Activated CD4-positive, alpha-beta T cell treated with anti-CD3 and anti-CD28 coated beads, Interleukin-10, Interleukin-2, amounts not matched to agents 100 ng/mL and 50 ng/mL, durations not matched to agents 16 hours and 8 hours (primary cell): ENCODE results near the gene IQCF6.
"Not testable (repeated sequence)": the region's sequence is repeated elsewhere in the genome, so short reads cannot be mapped to it uniquely, and the experiment has no call there.

Source experiments
- DNase-seq: peaks from one replicate; pipeline ENCODE4 v3.0.0-alpha.2; 2020

Gene IQCF6

DNA sequence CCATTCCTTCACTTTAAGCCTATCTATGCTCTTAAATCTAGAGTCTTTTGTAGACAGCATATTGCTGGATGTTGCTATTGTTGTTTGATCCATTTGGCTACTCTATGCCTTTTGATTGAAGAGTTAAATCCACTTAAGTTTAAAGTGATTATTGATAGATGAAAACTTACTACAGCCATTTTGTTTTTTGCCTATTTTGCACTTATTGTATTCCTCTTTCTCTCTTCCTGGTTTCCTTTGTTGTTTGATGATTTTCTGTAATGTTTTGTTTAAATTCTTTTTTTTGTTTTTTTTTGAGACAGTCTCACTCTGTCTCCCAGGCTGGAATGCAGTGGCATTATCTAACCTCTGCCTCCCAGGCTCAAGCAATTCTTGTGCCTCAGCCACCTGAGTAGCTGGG lies 19.8 kb downstream of the IQCF6 start:
- DNase-seq: no peak

DNA sequence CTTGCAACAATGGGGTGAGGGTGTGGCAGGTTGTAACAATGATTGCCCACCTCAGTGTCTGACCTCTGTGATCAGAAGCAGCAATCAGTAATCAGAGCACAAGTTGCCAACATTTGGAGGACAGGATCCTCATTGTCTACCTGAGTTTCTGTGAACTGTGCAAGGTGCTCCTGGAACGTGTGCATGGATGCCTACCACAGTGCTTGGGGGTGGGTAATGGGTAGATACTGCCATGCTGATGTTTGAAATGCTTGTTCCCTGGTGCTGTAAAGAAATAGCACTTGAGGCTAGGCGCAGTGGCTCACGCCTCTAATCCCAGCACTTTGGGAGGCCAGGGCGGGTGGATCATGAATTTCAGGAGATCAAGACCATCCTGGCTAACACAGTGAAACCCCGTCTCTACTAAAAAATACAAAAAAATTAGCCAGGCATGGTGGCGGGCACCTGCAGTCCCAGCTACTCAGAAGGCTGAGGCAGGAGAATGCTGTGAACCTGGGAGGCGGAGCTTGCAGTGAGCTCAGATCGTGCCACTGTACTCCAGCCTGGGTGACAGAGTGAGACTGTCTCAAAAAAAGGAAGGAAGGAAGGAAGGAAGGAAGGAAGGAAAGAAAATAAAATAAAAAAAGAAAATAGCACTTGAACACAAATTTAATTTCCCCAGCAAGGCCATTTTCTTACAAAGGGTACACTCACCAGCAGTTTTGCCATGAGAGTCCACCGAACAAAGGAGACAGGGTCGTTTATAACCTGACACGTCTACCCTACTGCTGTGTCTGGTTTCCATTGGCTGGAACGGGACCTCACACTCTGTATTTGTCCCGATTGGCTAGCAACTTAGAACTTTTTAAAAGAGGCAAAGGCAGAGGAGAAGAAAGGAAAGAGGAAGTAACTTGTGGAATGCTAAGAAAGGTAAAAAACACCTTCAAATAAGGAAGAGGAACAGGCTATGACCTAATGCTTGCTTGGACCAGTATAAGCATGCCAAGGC lies 25.0 kb downstream of the IQCF6 start:
- not testable (repeated sequence) for DNase-seq

DNA sequence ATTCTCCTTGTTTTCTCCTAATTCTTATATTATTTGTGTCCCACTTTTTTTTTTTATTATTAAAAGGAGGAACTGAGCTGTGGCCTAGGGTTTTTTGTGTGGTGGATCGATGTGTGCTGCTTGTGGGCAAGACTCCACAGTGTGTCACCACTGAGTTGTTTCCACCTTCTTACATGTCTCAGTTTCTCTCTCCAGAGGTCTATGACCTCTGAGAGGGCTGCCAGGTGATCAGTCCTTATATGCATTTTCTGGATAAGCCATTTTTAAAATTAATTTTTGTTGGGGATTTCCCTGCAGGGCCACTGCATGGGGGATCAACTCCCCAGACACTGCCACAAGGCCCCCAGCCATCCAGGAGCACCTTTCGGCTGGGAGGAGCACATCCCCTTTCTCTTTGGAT lies 27.8 kb downstream of the IQCF6 start:
- DNase-seq: no peak

DNA sequence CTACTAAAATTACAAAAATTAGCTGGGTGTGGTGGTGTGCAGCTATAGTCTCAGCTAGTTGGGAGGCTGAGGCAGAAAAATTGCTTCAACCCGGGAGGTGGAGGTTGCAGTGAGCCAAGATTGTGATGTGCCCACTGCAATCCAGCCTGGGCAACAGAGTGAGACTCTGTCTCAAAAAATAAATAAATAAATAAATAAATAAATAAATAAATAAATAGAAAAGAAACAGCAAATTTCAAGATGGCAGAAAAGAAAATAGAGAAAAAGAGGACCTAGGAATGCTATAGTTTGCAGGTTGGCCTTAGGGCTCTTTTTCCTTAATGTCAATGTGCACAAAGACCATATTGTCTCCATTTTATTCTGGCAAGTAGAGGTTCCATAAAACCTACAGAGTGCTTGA lies 28.2 kb downstream of the IQCF6 start:
- no peak for DNase-seq

DNA sequence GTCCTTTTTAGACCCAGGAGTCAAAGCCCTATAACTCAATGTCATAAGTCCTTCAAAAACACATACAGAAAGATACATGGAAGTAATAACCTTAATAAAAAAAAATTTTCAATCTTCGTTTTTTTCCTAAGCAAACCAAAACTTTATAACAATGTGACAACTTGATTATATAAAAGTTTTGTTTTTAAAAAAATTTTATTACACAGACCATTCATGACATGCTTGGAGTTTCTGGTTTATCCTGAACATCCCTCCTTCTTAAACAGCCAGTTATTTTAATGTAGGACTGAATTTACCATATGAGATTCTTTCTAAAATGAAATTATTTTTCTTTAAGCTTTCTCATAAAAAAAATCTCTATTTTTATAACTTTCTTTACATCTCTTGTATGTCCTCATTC lies 30.7 kb downstream of the IQCF6 start:
- DNase-seq: no peak

DNA sequence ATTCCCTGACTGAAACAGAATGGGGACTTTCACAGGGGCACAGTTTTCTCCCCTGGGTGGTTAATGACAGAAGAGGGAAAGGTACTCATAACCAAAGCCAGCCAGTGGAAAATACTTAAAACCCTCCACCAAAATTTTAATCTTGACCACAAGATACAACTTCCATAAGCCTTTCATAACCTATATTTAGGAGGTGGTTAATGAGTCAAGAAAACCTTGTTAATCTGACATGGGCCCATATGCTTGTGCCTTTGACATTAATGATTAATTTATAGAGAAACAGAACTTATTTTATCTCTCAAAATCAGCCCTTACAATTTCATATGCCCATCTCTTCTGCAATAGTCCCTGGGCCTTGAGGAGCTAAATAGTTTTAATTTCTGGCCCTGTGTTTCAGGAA lies 31.2 kb downstream of the IQCF6 start:
- no peak for DNase-seq

DNA sequence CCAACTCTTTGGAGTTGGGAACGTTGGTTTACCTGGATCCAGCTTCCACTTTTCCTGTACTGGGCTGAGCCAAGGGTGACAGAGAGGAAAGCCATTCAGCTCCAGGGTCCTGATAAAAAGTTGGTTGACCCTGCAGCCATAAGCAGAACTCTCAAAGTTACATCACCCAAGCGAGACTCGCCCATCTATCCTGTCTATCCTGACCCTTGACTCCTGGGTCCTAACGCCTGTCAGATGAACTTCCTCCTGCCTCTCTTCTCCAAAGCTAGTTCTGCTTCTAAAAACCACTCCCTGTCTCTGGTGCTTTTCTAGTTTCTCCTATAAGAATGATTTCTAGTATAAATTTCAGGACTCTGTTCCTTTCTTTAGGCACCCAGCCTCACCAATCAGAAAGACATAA lies 36.1 kb downstream of the IQCF6 start:
- not testable (repeated sequence) for DNase-seq

DNA sequence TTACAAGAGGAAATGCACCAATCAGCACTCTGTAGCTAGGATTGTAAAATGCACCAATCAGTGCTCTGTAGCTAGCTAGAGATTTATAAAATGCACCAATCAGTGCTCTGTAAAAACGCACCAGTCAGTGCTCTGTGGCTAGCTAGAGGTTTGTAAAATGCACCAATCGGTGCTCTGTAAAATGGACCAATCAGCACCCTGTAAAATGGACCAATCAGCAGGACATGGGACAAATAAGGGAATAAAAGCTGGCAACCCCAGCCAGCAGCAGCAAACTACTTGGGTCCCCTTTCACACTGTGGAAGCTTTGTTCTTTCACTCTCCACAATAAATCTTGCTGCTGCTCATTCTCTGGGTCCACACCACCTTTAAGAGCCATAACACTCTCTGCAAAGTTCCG lies 36.7 kb downstream of the IQCF6 start:
- not testable (repeated sequence) for DNase-seq

DNA sequence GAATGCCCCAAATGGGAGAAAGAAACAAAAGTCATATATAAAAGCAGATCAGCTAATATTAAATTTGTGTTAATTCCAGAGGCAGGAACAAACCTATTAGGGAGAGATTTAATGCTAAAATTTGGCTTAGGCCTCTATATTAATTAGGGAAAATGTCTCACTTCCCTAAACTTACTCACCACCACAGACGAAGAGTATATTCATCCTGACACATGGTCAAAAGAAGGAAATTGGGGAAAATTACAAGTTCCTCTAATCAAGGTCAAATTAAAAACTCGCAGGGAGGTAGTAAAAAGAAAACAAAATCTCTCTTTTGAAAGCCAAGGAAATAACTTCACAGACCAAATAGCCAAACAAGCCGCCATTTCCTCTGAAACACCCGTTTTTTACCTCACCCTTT lies 39.9 kb downstream of the IQCF6 start:
- DNase-seq: no peak

DNA sequence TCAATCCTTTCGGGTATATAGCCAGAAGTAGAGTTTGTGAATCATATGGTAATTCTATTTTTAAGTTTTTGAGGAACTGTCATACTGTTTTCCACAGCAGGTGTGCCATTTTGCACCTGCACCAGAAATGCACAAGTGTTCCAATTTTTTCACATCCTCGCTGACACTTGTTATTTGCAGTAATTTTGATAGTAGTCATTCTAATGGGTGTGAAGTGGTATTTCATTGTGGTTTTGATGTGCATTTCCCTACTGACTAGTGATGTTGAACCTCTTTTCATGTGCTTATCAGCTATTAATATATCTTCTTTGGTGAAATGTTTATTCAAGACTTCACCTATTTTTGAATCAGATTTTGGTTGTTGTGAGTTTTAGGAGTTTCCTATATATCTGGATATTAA lies 43.1 kb downstream of the IQCF6 start:
- peak; percentile 16 for DNase-seq

DNA sequence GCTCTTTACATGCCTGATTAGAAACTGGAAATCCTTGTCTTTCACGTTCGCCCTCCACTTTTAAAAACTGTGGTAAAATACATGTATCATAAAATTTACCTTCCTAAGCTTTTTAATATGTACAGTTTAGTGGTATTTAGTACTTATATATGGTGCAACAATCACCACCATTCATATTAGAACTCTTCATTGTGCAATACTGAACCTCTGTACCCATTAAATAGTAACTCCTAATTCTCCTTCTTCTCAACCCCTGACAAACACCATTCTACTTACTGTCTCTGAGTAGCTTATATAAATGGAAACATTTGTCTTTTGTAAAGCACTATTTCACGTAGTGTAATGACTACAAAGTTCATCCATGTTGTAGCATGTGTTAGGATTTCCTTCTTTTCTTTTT lies 44.0 kb downstream of the IQCF6 start:
- DNase-seq: no peak

DNA sequence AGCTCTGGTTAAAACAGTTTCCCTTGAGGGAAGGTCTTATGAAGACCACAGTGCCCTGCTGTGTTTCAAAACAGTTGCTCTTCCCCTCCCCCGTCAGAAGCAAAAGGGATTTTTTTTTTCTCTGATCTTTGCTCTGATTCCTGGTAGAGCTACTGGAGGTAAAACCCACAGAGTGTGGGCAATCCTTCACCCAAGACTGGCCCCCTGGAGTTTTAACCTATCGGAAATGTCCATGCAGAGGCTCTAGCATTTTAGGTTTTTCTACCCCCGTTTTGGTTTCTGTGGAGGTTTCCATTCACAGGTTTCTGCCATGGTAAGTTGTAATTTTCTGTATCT lies 44.5 kb downstream of the IQCF6 start:
- peak; percentile 54 for DNase-seq

DNA sequence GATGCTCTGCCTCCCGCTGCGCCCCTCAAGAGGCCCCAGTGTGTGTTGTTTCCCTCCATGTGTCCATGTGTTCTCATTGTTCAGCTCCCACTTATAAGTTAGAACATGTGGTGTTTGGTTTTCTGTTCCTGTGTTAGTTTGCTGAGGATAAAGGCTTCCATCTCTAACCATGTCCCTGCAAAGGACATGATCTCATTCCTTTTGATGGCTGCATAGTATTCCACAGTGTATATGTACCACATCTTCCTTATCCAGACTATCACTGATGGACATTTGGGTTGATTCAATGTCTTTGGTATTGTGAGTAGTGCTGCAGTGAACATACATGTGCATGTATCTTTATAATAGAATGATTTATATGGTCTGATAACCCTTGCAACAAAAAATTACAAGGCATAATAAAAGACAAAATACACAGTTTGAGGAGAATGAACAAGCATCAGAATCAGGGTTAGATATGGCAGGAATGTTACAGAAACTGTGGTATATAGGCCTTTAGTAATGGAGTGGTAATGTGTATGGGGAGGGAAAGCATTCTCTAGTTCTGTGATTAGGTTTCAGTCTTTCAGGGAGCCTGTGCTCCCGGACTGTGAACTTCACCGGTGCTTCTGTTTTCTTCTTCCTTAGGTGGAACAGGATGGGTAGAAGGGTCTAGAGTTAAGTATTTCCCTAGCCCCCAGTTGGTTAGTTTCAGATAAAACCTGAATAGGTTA lies 45.0 kb downstream of the IQCF6 start:
- DNase-seq: no peak

DNA sequence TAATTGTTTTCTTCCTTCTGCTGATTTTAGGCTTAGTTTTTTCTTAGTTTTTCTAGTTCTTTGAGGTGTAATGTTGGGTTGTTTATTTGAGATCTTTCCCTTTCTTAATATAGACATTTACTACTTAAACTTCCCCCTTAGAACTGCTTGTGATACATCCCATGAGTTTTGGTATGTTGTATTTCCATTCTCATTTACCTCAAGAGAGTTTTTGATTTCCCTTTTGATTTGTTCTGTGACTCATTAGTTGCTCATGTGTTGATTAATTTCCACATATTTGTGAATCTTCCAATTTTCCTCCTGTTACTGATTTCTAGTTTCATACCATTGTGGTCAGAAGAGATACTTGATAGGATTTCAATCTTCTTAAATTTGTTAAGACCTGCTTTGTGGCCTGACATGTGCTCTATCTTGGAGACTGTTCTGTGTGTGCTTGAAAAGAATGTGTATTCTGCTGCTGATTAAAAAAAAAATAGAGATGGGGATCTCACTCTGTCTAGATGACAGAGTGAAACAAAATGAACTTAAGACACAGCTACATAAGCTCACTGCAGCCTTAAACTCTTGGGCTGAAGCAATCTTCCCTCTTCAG lies 49.9 kb downstream of the IQCF6 start:
- peak; percentile 39 for DNase-seq
